Thymus (tissue), 11 donors: ENCODE data around the gene CTBP2. TPM values are rescaled to one million over a fixed set of nuclear protein-coding genes. Genes with fewer than 3 reads are reported as not detected.

Source experiments
- DNase-seq, 9 donors: peaks; one replicate each; pipeline ENCODE4 v3.0.0-alpha.2; 2013; ENCODE audit warnings: low spot score in 9 of 9, low read depth in 6 of 9, missing footprints in 1 of 9
- H3K27ac ChIP-seq, 2 donors: one replicate each; pipeline ENCODE4 v1.5.1; 2013; ENCODE audit warnings: control low read depth in 1 of 2, low read depth in 1 of 2, low read length in 1 of 2, mild to moderate bottlenecking in 1 of 2, moderate library complexity in 1 of 2
- H3K27me3 ChIP-seq, 2 donors: one replicate each; pipeline ENCODE4 v1.5.1; 2013; ENCODE audit warnings: low read length in 1 of 2; ENCODE audit not compliant: control insufficient read depth in 2 of 2, insufficient read depth in 1 of 2
- H3K36me3 ChIP-seq, 2 donors: one replicate each; pipeline ENCODE4 v1.5.1; 2013; ENCODE audit warnings: low read length in 1 of 2, mild to moderate bottlenecking in 1 of 2, moderate library complexity in 1 of 2; ENCODE audit not compliant: control insufficient read depth in 2 of 2, insufficient read depth in 2 of 2
- H3K4me1 ChIP-seq, 2 donors: one replicate each; pipeline ENCODE4 v1.5.1; 2013; ENCODE audit warnings: low read length in 2 of 2; ENCODE audit not compliant: control insufficient read depth in 2 of 2, insufficient read depth in 2 of 2
- H3K4me3 ChIP-seq, 2 donors: one replicate each; pipeline ENCODE4 v1.5.1; 2013; ENCODE audit warnings: low read length in 2 of 2, control low read depth in 1 of 2, mild to moderate bottlenecking in 1 of 2
- H3K9me3 ChIP-seq, 2 donors: one replicate each; pipeline ENCODE4 v1.5.1; 2013; ENCODE audit warnings: low read length in 1 of 2, mild to moderate bottlenecking in 1 of 2; ENCODE audit not compliant: control insufficient read depth in 2 of 2, insufficient read depth in 1 of 2
- WGBS: extraction: QIAGEN DNeasy Blood & Tissue Kit; methylation state at CpG from one replicate; pipeline ENCODE4 v1.1.7; 2013; 5-methylcytosine and 5-hydroxymethylcytosine counted together
- polyA plus RNA-seq: library from polyadenylated mRNA; stranded (reverse); fragments of 200-250 nt; gene quantifications from one replicate; pipeline ENCODE4 v1.2.3, GENCODE V29; 2013
- total RNA-seq: library from RNA; stranded (reverse); fragments of 120-200 nt; gene quantifications from one replicate; pipeline ENCODE4 v1.2.4, GENCODE V29; 2013
- donor health status: healthy.

Gene CTBP2
- total and polyA plus RNA-seq, 2 donors, result 7.1 to 14.6 TPM

GRCh38 chr10:125156739-125157480 is 3.5 kb downstream of the CTBP2 start:
- Histone ChIP-seq H3K27ac (no peak overlapping the region), H3K9me3 (no peaks in the 10 kb centered on the region), H3K27me3 (peaks cover 57 to 66% of the 10 kb centered on the region in 2 donors), H3K4me1 (peaks cover 4% of the 10 kb centered on the region in 2 donors), H3K36me3 (no peaks in the 10 kb centered on the region), H3K4me3 (no peak overlapping the region)
- no peak for DNase-seq
- WGBS, result 73% methylated on average over 13 of the region's 13 CpGs

- Histone ChIP-seq H3K4me1 (peaks cover 4% of the 10 kb centered on the region in 2 donors), H3K27ac (no peak overlapping the region), H3K9me3 (no peaks in the 10 kb centered on the region), H3K4me3 (no peak overlapping the region), H3K36me3 (no peaks in the 10 kb centered on the region), H3K27me3 (peaks cover 51 to 66% of the 10 kb centered on the region in 2 donors)
- DNase-seq, result no peak
- WGBS, result 95% methylated on average over 3 of the region's 3 CpGs
These were observed 4.2 kb downstream of the CTBP2 start for GRCh38 chr10:125156196-125156595.

- DNase-seq, result no peak
These were observed 5.3 kb downstream of the CTBP2 start for GRCh38 chr10:125155101-125155500.

GRCh38 chr10:125154529-125154928 is 5.8 kb downstream of the CTBP2 start:
- peaks cover 39 to 57% of the 10 kb centered on the region in 2 donors for H3K27me3 ChIP-seq
- H3K9me3 ChIP-seq, result no peaks in the 10 kb centered on the region
- no peak for DNase-seq
- no peak overlapping the region for H3K27ac ChIP-seq
- no peak overlapping the region for H3K4me3 ChIP-seq
- peaks cover 0 to 4% of the 10 kb centered on the region in 2 donors for H3K4me1 ChIP-seq
- H3K36me3 ChIP-seq, result no peaks in the 10 kb centered on the region
- 34% methylated on average over 6 of the region's 6 CpGs for WGBS

More at GRCh38 chr10:125155101-125155500, 5.3 kb downstream of the CTBP2 start:
- WGBS, result 63% methylated on average over 8 of the region's 8 CpGs
- H3K36me3 ChIP-seq, result no peaks in the 10 kb centered on the region
- no peak overlapping the region for H3K4me3 ChIP-seq
- H3K27ac ChIP-seq, result no peak overlapping the region
- H3K9me3 ChIP-seq, result no peaks in the 10 kb centered on the region
- peaks cover 0 to 4% of the 10 kb centered on the region in 2 donors for H3K4me1 ChIP-seq
- peaks cover 44 to 61% of the 10 kb centered on the region in 2 donors for H3K27me3 ChIP-seq

- no peaks in the 10 kb centered on the region for H3K9me3 ChIP-seq
- H3K4me3 ChIP-seq, result no peak overlapping the region
- no peak for DNase-seq
- H3K36me3 ChIP-seq, result no peaks in the 10 kb centered on the region
- no peak overlapping the region for H3K27ac ChIP-seq
- 70% methylated on average over 9 of the region's 9 CpGs for WGBS
- H3K27me3 ChIP-seq, result peaks cover 32 to 55% of the 10 kb centered on the region in 2 donors
- peaks cover 0 to 5% of the 10 kb centered on the region in 2 donors for H3K4me1 ChIP-seq
These were observed 6.5 kb downstream of the CTBP2 start for GRCh38 chr10:125153703-125154490.

GRCh38 chr10:125152450-125153368 is 7.7 kb downstream of the CTBP2 start:
- H3K27ac ChIP-seq, result no peak overlapping the region
- H3K36me3 ChIP-seq, result no peaks in the 10 kb centered on the region
- H3K27me3 ChIP-seq, result peaks cover 22 to 44% of the 10 kb centered on the region in 2 donors
- no peak overlapping the region for H3K4me3 ChIP-seq
- DNase-seq, result no peak
- H3K9me3 ChIP-seq, result no peaks in the 10 kb centered on the region
- H3K4me1 ChIP-seq, result peaks cover 0 to 7% of the 10 kb centered on the region in 2 donors
- 85% methylated on average over 21 of the region's 21 CpGs for WGBS

- peak overlapping the region in 1 of 2 donors; percentile 20 for H3K4me3 ChIP-seq
- no peak for DNase-seq
- H3K36me3 ChIP-seq, result no peaks in the 10 kb centered on the region
- peaks cover 13 to 38% of the 10 kb centered on the region in 2 donors for H3K27me3 ChIP-seq
- WGBS, result 35% methylated on average over 81 of the region's 81 CpGs
- H3K27ac ChIP-seq, result no peak overlapping the region
- peaks cover 4 to 9% of the 10 kb centered on the region in 2 donors for H3K4me1 ChIP-seq
- no peaks in the 10 kb centered on the region for H3K9me3 ChIP-seq
These were observed 8.6 kb downstream of the CTBP2 start for GRCh38 chr10:125151553-125152449.

- peaks cover 4 to 12% of the 10 kb centered on the region in 2 donors for H3K4me1 ChIP-seq
- no peaks in the 10 kb centered on the region for H3K9me3 ChIP-seq
- no peak for DNase-seq
These were observed 9.2 kb downstream of the CTBP2 start for GRCh38 chr10:125151170-125151552.

More at GRCh38 chr10:125151170-125151552, 9.2 kb downstream of the CTBP2 start:
- 98% methylated on average over 24 of the region's 24 CpGs for WGBS
- Histone ChIP-seq H3K27ac (no peak overlapping the region), H3K4me3 (no peak overlapping the region), H3K27me3 (peaks cover 12 to 37% of the 10 kb centered on the region in 2 donors), H3K36me3 (no peaks in the 10 kb centered on the region)
